ENCODE data around the gene TCTA. TPM values are rescaled to one million over a fixed set of nuclear protein-coding genes. Genes with fewer than 3 reads are reported as not detected.

Gene TCTA
- total and polyA plus RNA-seq, 9 of the 15 experiments (the other 6 are each of a cell fraction or from before 2014, with no cell fraction given) = 4.0 to 15.4 (median 8.2) TPM

GRCh38 chr3:49397470-49397869 is 14.8 kb upstream of the TCTA start (continued):
- TF ChIP-seq KLF10 (CRISPR knock-in tag; IDR thresholded peaks at IDR 0.05) = no peak
- TF ChIP-seq ZBTB12 (CRISPR knock-in tag; IDR thresholded peaks at IDR 0.05) = no peak
- no peak for TF ChIP-seq FOXK1 (CRISPR knock-in tag; IDR thresholded peaks at IDR 0.05; ENCODE audit: borderline replicate concordance)
- no peak for TF ChIP-seq MAFK (IDR thresholded peaks at IDR 0.05; ENCODE audit: low read length)
- TF ChIP-seq ESRRB (CRISPR knock-in tag; IDR thresholded peaks at IDR 0.05; ENCODE audit: borderline replicate concordance) = no peak
- TF ChIP-seq BHLHE40 (IDR thresholded peaks at IDR 0.05; ENCODE audit: low read length) = no peak
- TF ChIP-seq ZNF695 (CRISPR knock-in tag; IDR thresholded peaks at IDR 0.05) = no peak
- TF ChIP-seq POLR2G (IDR thresholded peaks at IDR 0.05; ENCODE audit: low read depth, low read length) = no peak
- no peak for TF ChIP-seq ZC3H4 (CRISPR knock-in tag; IDR thresholded peaks at IDR 0.05; ENCODE audit: borderline replicate concordance)
- TF ChIP-seq ZFP36 (IDR thresholded peaks at IDR 0.05; ENCODE audit: low read depth, low read length, partially characterized antibody) = no peak
- no peak for TF ChIP-seq ZNF184 (CRISPR knock-in tag; IDR thresholded peaks at IDR 0.05)
- no peak for TF ChIP-seq PHF20 (IDR thresholded peaks at IDR 0.05; ENCODE audit: partially characterized antibody)
- TF ChIP-seq EP300 (IDR thresholded peaks at IDR 0.05; ENCODE audit: low read length) = no peak
- no peak for TF ChIP-seq SETDB1 (IDR thresholded peaks at IDR 0.05; ENCODE audit: low read length)
- no peak for TF ChIP-seq BACH1 (tag; IDR thresholded peaks at IDR 0.05)
- TF ChIP-seq ZBTB9 (CRISPR knock-in tag; IDR thresholded peaks at IDR 0.05) = no peak
- TF ChIP-seq SMARCA4 (IDR thresholded peaks at IDR 0.05) = no peak
- no peak for TF ChIP-seq NONO (IDR thresholded peaks at IDR 0.05; ENCODE audit: low read depth in 2 of 2, low read length in 1 of 2)
- TF ChIP-seq PPARD (CRISPR knock-in tag; IDR thresholded peaks at IDR 0.05) = no peak
- no peak for TF ChIP-seq ZNF449 (CRISPR knock-in tag; IDR thresholded peaks at IDR 0.05)
- TF ChIP-seq RNF219 (CRISPR knock-in tag; IDR thresholded peaks at IDR 0.05) = no peak
- TF ChIP-seq HNRNPL (IDR thresholded peaks at IDR 0.05; ENCODE audit: low read depth, low read length) = no peak
- no peak for TF ChIP-seq GABPB1 (CRISPR knock-in tag; IDR thresholded peaks at IDR 0.05)
- TF ChIP-seq ZNF12 (CRISPR knock-in tag; IDR thresholded peaks at IDR 0.05) = no peak

Measured in K562 (cell line).